ENCODE data around the gene MYO10. TPM values are rescaled to one million over a fixed set of nuclear protein-coding genes. Genes with fewer than 3 reads are reported as not detected.

The MYO10 gene
- total RNA-seq, 3 donors from 2014 or later, result 0.18 to 0.54 (median 0.40) TPM

GRCh38 chr5:16914584-16914983, 21.5 kb downstream of the MYO10 start:
- DNase-seq (no peak), ATAC-seq (no peak)
- Mint-ChIP-seq H3K4me1 (ENCODE audit: low read depth) (no peaks in the 10 kb centered on the region), H3K9me3 (no peaks in the 10 kb centered on the region), H3K36me3 (ENCODE audit: insufficient read depth) (no peaks in the 10 kb centered on the region), H3K4me3 (no peak overlapping the region), H3K27me3 (ENCODE audit: low read depth) (no peaks in the 10 kb centered on the region)

GRCh38 chr5:16914108-16914435, 22.0 kb downstream of the MYO10 start:
- DNase-seq (no peak), ATAC-seq (no peak)
- Mint-ChIP-seq H3K4me3 (no peak overlapping the region), H3K9me3 (no peaks in the 10 kb centered on the region), H3K27me3 (ENCODE audit: low read depth) (no peaks in the 10 kb centered on the region), H3K4me1 (ENCODE audit: low read depth) (no peaks in the 10 kb centered on the region), H3K36me3 (ENCODE audit: insufficient read depth) (no peaks in the 10 kb centered on the region)

GRCh38 chr5:16913187-16914107, 22.6 kb downstream of the MYO10 start:
- no peak overlapping the region for H3K4me3 Mint-ChIP-seq
- no peaks in the 10 kb centered on the region for H3K4me1 Mint-ChIP-seq (ENCODE audit: low read depth)
- ATAC-seq, result no peak
- H3K9me3 Mint-ChIP-seq, result no peaks in the 10 kb centered on the region
- H3K27me3 Mint-ChIP-seq (ENCODE audit: low read depth), result no peaks in the 10 kb centered on the region
- no peaks in the 10 kb centered on the region for H3K36me3 Mint-ChIP-seq (ENCODE audit: insufficient read depth)
- DNase-seq, result no peak

- Mint-ChIP-seq H3K4me3 (no peak overlapping the region), H3K27me3 (ENCODE audit: low read depth) (no peaks in the 10 kb centered on the region), H3K36me3 (ENCODE audit: insufficient read depth) (no peaks in the 10 kb centered on the region), H3K4me1 (ENCODE audit: low read depth) (no peaks in the 10 kb centered on the region), H3K9me3 (no peaks in the 10 kb centered on the region)
- no peak for DNase-seq
- no peak for ATAC-seq
Observed at GRCh38 chr5:16912080-16912479, 24.0 kb downstream of the MYO10 start.

GRCh38 chr5:16909464-16909863, 26.6 kb downstream of the MYO10 start:
- DNase-seq (no peak), ATAC-seq (no peak)
- H3K4me1 Mint-ChIP-seq (ENCODE audit: low read depth), result no peaks in the 10 kb centered on the region
- H3K4me3 Mint-ChIP-seq, result no peak overlapping the region
- no peaks in the 10 kb centered on the region for H3K9me3 Mint-ChIP-seq
- no peaks in the 10 kb centered on the region for H3K36me3 Mint-ChIP-seq (ENCODE audit: insufficient read depth)
- no peaks in the 10 kb centered on the region for H3K27me3 Mint-ChIP-seq (ENCODE audit: low read depth)

GRCh38 chr5:16907270-16907669, 28.8 kb downstream of the MYO10 start:
- ATAC-seq (no peak), DNase-seq (no peak)
- Mint-ChIP-seq H3K27me3 (ENCODE audit: low read depth) (no peaks in the 10 kb centered on the region), H3K4me1 (ENCODE audit: low read depth) (no peaks in the 10 kb centered on the region), H3K36me3 (ENCODE audit: insufficient read depth) (no peaks in the 10 kb centered on the region), H3K4me3 (no peak overlapping the region), H3K9me3 (no peaks in the 10 kb centered on the region)

GRCh38 chr5:16906255-16906654, 29.8 kb downstream of the MYO10 start:
- no peaks in the 10 kb centered on the region for H3K36me3 Mint-ChIP-seq (ENCODE audit: insufficient read depth)
- ATAC-seq, result no peak
- no peak for DNase-seq
- H3K4me3 Mint-ChIP-seq, result no peak overlapping the region
- H3K9me3 Mint-ChIP-seq, result no peaks in the 10 kb centered on the region
- H3K4me1 Mint-ChIP-seq (ENCODE audit: low read depth), result no peaks in the 10 kb centered on the region
- no peaks in the 10 kb centered on the region for H3K27me3 Mint-ChIP-seq (ENCODE audit: low read depth)

GRCh38 chr5:16903480-16904300, 32.4 kb downstream of the MYO10 start:
- Mint-ChIP-seq H3K4me1 (ENCODE audit: low read depth) (no peaks in the 10 kb centered on the region), H3K36me3 (ENCODE audit: insufficient read depth) (no peaks in the 10 kb centered on the region), H3K9me3 (no peaks in the 10 kb centered on the region), H3K27me3 (ENCODE audit: low read depth) (no peaks in the 10 kb centered on the region), H3K4me3 (no peak overlapping the region)
- no peak for DNase-seq
- no peak for ATAC-seq

GRCh38 chr5:16902846-16903245, 33.2 kb downstream of the MYO10 start:
- H3K36me3 Mint-ChIP-seq (ENCODE audit: insufficient read depth), result no peaks in the 10 kb centered on the region
- H3K27me3 Mint-ChIP-seq (ENCODE audit: low read depth), result no peaks in the 10 kb centered on the region
- DNase-seq (no peak), ATAC-seq (no peak)
- H3K4me1 Mint-ChIP-seq (ENCODE audit: low read depth), result no peaks in the 10 kb centered on the region
- H3K9me3 Mint-ChIP-seq, result no peaks in the 10 kb centered on the region
- no peak overlapping the region for H3K4me3 Mint-ChIP-seq

- Mint-ChIP-seq H3K4me1 (ENCODE audit: low read depth) (no peaks in the 10 kb centered on the region), H3K36me3 (ENCODE audit: insufficient read depth) (no peaks in the 10 kb centered on the region), H3K9me3 (no peaks in the 10 kb centered on the region), H3K4me3 (no peak overlapping the region), H3K27me3 (ENCODE audit: low read depth) (no peaks in the 10 kb centered on the region)
- DNase-seq (no peak), ATAC-seq (no peak)
Observed at GRCh38 chr5:16901021-16901644, 35.0 kb downstream of the MYO10 start.

GRCh38 chr5:16899171-16899570, 36.9 kb downstream of the MYO10 start:
- Mint-ChIP-seq H3K4me3 (no peak overlapping the region), H3K27me3 (ENCODE audit: low read depth) (no peaks in the 10 kb centered on the region), H3K9me3 (no peaks in the 10 kb centered on the region), H3K36me3 (ENCODE audit: insufficient read depth) (no peaks in the 10 kb centered on the region), H3K4me1 (ENCODE audit: low read depth) (no peaks in the 10 kb centered on the region)
- DNase-seq (no peak), ATAC-seq (no peak)

- H3K4me3 Mint-ChIP-seq, result no peak overlapping the region
- H3K36me3 Mint-ChIP-seq (ENCODE audit: insufficient read depth), result no peaks in the 10 kb centered on the region
- DNase-seq (no peak), ATAC-seq (no peak)
- no peaks in the 10 kb centered on the region for H3K9me3 Mint-ChIP-seq
- H3K27me3 Mint-ChIP-seq (ENCODE audit: low read depth), result no peaks in the 10 kb centered on the region
- H3K4me1 Mint-ChIP-seq (ENCODE audit: low read depth), result no peaks in the 10 kb centered on the region
Observed at GRCh38 chr5:16897800-16898199, 38.3 kb downstream of the MYO10 start.

GRCh38 chr5:16897284-16897704, 38.8 kb downstream of the MYO10 start:
- DNase-seq (no peak), ATAC-seq (no peak)
- Mint-ChIP-seq H3K9me3 (no peaks in the 10 kb centered on the region), H3K4me3 (no peak overlapping the region), H3K4me1 (ENCODE audit: low read depth) (no peaks in the 10 kb centered on the region), H3K36me3 (ENCODE audit: insufficient read depth) (no peaks in the 10 kb centered on the region), H3K27me3 (ENCODE audit: low read depth) (no peaks in the 10 kb centered on the region)

GRCh38 chr5:16896767-16897166, 39.3 kb downstream of the MYO10 start:
- Mint-ChIP-seq H3K4me3 (no peak overlapping the region), H3K4me1 (ENCODE audit: low read depth) (no peaks in the 10 kb centered on the region), H3K36me3 (ENCODE audit: insufficient read depth) (no peaks in the 10 kb centered on the region), H3K9me3 (no peaks in the 10 kb centered on the region), H3K27me3 (ENCODE audit: low read depth) (no peaks in the 10 kb centered on the region)
- DNase-seq (no peak), ATAC-seq (no peak)
